22Rv1 (cell line): ENCODE results near the gene RNF220.

ENCODE experiments used
- CTCF ChIP-seq: fragments of 450-650 bp; IDR thresholded peaks from 2 replicates; pipeline ENCODE4 v1.5.1; 2017; ENCODE audit warnings: mild to moderate bottlenecking
- ZFX ChIP-seq: fragments of 450-650 bp; IDR thresholded peaks from 2 replicates; pipeline ENCODE4 v1.6.1; 2017; ENCODE audit warnings: antibody characterized with exemption, borderline replicate concordance

- TF ChIP-seq CTCF, result no peak
- no peak for TF ChIP-seq ZFX
Observed at GRCh38 chr1:44501047-44501890, 96.2 kb downstream of the RNF220 start.
